ENCODE measurements around the gene TYW1. TPM values are rescaled to one million over a fixed set of nuclear protein-coding genes. Genes with fewer than 3 reads are reported as not detected.
"Not testable (repeated sequence)": the region's sequence is repeated elsewhere in the genome, so short reads cannot be mapped to it uniquely, and the experiment has no call there.

Gene TYW1
- total RNA-seq, 1 donor from 2014 or later, result 7.8 TPM

DNA sequence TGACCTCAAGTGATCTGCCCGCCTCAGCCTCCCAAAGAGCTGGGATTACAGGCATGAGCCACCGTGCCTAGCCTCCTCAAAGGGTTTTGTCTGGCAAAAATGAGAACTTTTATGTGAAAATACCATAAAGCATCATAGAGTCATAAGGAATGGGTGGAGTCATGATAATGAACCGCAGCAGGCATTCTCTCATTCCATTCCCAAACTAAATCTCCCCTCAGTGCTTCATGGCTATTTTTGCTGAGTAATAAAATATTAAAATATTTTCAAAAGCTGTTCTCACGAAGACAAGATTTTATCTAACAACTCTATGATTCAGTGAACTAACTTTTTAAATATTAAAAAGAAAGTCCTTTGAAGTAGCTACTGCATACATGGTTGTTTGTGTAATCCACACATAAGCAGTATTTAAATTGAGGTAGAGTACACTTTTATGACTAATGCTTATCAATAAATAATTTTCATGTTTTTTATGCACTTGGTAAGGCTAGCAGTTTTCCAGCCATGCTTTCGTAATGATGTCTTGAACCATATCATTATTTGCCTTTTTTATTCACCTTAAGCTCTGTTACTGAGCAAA, 195.6 kb downstream of the TYW1 start:
- ATAC-seq, result not testable (repeated sequence)

DNA sequence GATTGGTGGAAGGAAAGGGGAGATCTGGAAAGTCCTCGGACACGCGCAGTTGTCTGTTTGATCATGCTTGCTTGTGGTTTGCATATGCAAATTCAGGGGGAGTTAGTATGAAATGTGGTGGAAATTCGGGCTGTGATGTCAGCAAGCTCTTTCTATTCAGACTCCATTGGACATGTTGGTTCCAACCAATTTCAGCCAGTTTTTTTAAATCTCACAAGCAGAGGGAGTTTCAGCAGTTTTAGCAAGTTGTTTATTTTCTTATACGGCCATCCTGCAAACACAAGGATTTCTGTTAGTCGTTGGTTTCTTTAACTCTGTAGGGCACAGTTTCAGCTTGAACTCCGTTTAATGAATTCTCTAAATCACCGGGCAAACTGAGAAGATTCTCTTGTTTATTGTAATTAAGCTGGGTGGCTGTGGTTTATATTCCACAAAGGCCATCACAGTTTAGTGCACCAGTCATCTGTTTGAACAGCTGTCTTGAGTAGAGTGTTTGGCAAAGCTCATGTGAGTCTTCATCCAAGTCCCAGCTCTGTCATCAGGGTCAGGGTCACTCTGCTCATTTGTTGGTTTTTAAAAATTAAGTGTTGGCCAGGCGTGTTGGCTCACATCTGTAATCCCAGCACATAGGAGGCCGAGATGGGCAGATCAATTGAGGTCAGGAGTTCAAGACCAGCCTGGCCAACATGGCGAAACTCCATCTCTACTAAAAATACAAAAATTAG, 196.4 kb downstream of the TYW1 start:
- ATAC-seq, result not testable (repeated sequence)

DNA sequence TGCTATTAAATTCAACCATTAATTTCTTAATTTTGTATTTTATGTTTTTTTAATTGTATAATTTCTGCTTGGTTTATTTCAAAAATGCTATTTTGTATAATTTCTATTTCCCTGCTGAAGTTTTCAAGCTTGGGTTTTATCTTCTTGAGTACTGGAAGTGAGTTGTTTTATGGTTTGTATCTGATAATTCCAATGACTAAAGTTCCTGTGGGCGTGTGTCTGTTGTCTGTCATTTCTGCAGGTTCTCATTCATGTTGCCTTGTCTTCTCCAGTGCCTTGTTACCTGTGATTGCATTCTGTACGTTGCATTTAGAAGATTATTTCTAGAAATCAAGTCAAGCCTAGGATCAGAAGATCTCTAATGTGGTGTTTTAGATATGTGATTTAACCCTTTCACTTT, 199.5 kb downstream of the TYW1 start:
- not testable (repeated sequence) for ATAC-seq

DNA sequence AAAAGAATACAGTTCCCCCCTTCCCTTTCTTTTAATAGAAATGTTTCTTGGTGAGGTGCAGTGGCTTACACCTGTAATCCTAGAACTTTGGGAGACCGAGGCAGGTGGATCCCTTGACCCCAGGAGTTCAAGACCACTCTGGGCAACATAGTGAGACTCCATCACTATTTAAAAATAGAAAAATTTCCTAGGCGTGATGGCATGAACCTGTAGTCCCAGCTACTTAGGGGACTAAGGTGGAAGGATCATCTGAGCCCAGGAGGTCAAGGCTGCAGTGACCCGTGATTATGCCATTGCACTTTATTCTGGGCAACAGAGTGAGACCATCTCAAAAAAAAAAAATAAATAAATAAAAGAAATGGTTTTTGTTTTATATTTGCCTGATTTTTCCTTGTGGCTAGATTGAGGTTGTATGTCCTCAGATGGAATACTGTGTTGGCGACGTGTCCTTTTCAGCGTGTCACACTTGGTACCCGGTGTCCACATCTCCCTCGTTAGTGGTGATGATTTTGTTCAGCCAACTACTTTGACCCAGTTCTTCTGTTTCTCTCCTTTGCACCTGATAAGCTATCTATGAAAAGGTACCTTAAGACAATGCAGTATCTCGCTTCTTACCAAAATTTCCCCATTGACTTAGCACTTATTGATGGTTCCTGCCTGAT, 202.4 kb downstream of the TYW1 start:
- ATAC-seq, result not testable (repeated sequence)

DNA sequence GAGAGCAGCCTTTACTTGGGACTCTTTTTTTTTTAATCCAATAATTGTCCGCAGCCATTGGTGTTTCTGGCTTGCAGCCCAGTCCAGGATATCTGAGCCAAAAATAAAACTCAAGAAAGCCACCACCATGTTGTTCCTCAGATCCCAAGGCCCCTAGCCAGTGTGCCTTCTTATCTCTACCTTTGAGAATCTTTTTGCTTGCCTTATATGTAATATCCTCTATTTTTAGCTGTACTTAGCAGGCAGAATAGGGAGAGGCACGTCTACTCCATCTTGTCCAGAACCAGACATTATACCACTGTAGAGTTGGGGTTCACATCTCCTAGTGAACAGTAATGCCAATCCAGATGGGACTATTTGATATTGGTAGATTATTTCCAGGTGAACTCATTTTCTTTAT, 209.1 kb downstream of the TYW1 start:
- not testable (repeated sequence) for ATAC-seq

DNA sequence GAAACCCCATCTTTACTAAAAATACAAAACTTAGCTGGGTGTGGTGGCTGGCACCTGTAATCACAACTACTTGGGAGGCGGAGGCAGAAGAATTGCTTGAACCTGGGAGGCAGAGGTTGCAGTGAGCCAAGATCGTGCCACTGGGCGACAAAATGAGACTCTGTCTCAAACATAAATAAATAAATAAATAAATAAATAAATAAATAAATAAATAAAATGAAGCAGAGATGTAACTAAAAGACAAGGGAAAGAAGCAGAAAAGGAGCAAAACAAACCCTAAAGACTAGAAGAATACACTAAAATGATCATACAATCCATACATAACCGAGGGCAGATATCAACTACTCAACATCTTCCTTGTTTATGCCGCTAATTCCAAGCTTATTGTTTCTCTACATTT, 209.8 kb downstream of the TYW1 start:
- ATAC-seq, result no peak

DNA sequence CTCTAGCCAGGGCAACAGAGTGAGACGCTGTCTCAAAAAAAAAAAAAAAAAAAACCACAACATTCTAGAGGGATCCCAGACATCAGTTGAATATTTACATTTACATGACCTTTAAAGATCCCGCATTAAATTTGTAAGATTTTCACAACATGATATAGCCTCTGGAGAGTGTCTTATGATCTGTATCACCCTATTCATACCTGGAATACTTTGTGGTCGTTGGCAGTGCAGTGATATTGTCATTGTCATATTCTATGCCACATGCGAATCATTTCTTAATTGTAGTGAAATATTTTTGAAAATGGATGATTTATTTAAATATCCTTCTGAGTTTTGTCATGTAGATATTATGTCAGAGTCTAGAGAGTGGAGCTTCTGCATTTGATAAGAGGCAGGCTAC, 212.0 kb downstream of the TYW1 start:
- not testable (repeated sequence) for ATAC-seq

DNA sequence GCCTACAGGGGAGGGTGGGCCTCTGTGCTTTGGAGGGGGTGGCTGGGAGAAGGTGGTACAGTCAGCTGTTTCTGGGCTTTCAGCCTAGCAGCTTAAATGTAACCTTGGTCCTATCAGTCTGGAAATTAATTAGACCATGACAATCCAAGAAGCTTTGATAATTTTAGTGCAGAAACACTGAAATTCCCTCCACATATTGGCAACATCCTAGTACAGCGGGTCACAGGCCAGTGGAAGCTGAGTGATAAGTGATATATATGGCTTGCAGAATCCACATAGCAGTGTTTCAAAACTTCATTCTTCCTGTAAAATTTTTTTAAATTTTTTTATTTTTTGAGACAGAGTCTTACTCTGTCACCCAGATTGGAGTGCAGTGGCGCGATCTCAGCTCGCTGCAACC, 212.6 kb downstream of the TYW1 start:
- ATAC-seq, result no peak

DNA sequence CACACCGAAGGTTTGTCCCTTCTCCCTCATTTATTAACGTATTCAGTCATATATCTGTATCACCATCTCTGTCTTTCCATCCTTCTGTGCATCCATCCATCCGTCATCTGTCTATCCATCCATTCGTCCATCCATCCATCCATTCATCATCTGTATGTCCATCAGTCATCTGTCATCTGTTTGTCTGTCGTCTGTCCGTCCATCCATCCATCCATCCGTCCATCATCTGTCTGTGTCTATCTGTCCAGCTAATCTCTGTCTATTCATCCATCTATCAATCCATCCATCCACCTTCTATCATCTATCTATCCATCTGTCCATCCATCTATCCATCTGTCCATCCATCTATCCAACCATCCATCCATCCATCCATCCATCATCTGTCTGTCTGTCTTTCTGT, 213.9 kb downstream of the TYW1 start:
- no peak for ATAC-seq

DNA sequence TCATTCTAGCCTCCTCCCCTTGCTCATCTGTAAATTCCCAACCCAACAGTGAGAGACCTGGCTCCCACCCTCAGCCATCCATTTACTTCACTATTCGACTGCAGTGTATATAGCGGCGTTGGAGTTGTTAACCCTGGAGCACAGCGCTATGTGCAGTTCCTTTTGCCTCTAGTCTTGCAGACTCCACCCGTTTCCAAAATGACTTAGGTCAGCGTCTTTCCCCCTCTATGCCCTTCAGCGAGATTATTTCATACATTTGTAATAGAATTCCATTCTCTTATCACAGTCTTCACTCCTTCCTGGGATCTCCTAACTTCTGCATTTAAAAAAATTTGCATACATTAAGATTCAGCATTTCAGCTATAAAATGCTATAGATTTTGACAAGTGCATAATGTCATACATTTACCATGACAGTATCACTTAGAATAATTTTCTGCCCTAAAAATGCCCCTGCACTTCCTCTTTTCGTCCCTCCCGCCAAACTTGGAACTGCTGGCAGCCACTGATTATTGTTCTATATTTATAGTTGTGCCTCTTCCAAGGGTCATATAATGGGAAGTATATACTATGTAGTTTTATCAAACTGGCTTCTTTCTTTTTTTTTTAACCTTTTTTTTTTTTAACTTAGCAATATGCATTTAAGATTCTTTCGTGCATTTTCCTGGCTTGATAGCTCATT, 215.2 kb downstream of the TYW1 start:
- ATAC-seq, result not testable (repeated sequence)

DNA sequence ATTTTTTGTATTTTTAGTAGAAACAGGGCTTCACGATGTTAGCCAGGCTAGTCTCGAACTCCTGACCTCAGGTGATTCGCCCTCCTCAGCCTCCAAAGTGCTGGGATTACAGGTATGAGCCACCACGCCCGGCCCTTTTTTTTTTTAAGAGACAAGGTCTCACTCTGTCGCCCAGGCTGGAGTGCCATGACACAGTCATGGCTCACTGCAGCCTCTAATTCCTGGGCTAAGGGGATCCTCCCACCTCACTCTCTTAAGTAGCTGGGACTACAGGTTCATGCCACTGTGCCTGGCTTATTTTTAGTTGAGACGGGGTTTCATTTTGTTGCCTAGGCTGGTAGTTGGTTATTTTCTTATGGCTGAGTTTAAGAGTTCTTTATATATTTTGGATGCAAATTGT, 216.4 kb downstream of the TYW1 start:
- peak; percentile 81 for ATAC-seq

DNA sequence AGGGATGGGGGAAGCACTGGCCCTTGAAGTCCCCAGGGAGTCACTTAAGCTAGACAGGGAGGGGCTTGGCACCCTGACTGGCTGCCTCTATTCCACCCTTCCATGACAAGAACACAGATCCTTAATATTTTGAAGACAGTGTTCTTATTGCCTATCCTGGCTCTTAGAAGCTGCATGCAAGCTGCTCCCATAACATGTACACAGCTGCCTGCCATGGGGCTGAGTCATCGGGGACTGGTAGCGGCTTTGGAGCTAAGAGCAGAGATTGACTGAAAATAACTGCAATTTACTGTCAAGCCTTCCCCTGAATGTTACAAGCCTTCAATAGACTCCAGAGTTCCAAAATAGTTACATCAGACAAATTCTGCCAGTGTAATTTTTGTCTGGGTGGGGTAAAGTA, 226.9 kb downstream of the TYW1 start:
- peak; percentile 76 for ATAC-seq

DNA sequence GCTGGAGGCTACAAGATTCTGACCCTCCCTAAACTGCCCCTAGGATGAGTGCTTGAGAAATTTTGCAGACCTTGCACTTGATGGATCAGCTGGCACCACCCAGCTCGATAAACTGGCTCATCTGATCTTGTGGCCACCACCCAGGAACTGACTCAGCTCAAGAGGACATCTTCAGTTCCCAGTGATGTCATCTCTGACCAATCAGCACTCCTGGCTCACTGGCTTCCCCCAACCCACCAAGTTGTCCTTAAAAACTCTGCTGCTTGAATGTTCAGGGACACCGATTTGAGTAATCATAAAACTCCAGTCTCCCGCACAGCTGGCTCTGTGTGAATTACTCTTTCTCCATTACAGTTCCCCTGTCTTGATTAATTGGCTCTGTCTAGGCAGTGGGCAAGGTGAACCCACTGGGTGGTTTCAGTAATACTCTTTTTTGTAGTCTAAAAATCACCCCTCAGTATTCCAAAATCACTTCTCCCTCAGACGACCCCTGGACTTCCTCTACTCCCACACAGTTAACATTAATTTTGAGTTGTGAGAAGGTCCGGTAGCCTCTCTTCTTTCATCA, 229.8 kb downstream of the TYW1 start:
- ATAC-seq, result peak; percentile 46

DNA sequence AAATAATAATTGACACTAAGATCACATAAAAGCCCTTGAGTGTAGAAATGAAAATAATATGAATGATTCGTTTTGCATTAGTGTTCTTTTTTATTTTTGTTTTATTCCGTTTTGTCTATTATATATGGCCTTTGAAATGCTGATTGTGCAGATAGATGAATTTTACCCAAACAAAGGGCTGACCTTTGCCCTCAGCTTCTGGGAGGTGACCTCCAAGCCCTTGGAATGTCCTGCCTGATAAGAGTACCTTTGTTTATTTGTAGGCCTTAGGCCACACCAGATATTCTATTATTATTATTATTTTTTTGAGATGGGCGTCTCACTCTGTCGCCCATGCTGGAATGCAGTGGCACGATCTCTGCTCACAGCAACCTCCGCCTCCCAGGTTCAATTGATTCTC, 230.3 kb downstream of the TYW1 start:
- ATAC-seq, result not testable (repeated sequence)

DNA sequence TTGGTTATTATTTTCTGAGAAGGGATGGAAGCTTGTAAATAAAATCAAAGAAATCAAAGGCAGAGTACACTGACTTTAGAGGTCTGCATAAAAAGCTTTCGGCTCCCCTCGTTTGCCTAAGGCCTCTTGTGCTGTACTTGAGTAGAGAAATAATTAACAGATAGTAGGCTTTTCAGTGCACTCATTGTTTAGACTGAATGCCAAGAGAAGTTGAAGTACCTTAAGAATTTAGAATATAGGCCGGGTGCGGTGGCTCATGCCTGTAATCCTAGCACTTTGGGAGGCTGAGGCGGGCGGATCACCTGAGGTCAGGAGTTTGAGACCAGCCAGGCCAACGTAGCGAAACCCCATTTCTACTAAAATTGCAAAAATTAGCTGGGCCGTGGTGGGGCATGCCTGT, 232.4 kb downstream of the TYW1 start:
- not testable (repeated sequence) for ATAC-seq

DNA sequence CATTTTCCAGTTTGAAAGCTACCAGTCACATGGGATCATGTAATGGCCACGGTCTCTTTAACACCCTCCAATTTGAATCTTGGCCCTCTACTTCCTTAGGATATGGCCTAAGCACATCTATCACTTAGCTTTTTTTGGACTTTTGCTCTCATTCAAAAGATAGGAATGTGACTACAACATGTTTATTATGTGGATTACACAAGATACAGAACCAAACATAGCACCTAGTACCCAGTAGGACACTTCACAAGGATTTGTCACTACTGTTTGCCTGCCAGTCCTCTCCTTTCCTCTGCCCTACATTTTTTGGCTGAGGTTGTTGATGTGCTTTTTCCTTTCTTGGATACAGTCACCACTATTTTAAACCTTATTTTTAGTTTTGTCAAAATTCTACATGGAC, 233.4 kb downstream of the TYW1 start:
- not testable (repeated sequence) for ATAC-seq

DNA sequence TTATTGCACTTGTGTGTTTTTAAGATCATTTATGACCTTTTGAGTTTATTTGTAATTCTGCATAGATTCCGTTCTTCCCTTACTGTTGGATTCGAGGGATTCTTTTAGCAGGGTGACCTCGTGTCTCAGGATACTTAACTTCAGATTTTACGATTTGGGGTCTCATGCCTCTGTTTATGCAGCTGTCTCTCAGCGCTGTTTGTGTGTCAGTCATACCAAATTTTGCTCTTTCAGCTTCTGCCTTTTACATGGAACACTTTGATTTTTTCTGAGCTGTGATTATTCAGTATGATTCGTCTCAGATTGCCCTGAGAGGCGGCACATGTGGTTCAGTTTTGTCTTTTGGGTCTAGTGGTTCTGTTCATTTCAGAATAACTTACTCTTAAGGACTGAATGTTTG, 236.9 kb downstream of the TYW1 start:
- ATAC-seq, result not testable (repeated sequence)

DNA sequence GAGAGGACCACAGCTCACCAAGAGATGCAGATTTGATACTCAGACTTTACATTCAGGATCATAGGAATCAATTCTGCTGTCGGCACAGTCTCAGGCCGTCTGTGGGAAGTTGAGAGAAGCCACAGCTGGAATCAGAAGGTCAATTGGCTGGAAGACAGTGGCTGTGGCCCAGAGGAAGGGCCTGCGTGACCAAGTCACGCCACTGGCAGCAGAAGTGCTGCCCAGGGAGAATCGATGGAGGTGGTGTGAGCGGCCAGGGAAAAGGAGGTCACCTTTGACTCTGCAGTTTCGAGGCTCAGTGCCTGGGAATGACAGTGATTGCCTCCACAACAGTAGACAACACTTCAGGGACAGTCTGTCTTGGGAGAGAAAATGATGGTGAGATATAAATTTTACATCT, 239.6 kb downstream of the TYW1 start:
- ATAC-seq, result not testable (repeated sequence)

DNA sequence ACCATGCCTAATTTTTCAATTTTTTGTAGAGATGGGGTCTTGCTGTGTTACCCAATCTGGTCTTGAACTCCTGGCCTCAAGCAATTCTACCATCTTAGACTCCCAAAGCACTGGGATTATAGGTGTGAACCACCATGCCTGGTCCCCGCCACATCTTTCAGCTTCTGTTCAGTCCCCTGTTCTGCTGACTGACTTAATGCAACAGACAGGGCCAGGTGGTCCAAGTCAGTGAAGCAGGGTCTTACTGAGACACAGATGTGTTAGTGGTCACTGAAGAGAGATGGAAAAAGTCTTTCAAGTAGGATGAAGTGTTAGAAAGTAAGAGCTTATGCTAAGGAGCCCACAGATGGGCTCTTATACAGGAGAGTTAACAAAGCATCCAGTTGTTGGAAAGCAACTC, 246.2 kb downstream of the TYW1 start:
- not testable (repeated sequence) for ATAC-seq

DNA sequence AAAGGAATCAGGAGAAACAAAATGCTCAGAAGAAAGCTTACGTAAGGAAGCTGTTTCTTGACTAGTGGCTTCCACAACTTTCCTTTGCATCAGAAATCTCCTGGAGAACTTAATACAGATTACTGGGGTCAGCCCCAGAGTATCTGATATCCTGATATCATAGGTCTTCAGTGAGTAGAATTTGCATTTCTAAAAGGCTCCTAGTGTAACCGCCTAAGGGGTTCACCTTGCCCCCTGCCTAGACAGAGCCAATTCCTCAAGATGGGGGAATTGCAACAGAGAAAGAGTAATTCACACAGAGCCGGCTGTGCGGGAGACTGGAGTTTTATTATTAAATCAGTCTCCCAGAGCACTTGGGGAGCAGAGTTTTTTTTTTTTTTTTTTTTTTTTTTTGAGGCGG, 251.7 kb downstream of the TYW1 start:
- not testable (repeated sequence) for ATAC-seq

DNA sequence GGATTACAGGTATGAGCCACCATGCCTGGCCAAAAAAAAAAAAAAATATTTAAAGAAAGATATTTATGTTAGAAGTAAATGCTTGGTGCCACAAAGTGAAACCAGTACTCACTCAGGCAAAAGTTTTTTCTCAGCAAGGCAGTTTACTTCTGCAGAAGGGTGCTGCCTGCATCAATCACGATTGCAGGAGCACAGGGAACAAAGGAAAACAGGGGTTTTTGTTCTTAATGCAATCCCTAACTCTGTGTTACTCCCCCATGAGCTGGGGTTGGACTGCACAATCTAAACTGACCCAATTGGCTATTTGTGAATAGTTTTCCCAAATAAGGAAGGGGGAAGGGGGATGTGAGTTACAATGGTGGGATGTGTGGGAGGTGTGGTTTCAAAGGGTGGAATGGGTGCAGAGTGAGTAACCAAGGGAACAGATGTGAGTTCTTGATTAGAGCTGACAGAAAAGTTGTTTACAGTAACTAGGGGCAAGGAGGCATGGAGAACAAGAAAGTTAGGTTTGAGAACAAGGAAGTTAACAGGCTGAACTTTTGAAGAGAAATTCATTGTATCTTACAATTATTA, 255.4 kb downstream of the TYW1 start:
- ATAC-seq, result no peak

DNA sequence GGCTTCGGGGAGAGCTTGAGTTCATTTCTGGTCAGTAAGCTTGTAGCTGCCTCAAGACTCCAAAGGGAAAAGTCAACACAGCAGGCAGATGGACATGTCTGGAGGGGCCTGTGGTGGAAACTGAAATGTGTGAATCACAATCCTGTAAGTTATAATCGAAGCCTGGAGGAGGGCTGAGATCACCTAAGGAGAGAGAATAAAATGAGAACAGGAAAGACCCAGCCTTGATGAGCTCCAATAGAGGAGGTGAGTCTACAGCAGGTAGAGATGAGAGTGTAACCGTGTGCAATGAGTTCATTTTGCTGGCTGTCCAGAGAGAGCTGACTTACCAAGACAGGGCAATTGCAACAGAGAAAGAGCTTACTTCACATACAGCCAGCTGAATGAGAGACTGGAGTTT, 258.4 kb downstream of the TYW1 start:
- ATAC-seq, result not testable (repeated sequence)

DNA sequence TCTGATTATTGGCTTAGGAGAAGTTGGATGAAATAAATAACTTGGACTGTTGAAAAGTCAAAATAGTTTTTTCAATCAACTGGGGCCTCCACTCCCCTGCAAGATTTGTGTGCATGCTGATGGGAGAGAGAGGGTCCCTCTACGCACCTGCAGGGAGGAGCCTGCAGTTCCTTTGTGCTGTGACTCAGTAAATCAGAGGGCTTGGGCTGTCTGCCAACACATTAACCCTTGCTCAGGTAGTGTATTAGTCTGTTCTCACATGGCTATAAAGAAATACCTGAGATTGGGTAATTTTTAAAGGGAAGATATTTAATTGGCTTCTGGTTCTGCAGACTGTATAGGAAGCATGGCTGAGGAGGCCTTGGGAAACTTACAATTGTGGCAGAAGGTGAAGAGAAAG, 261.1 kb downstream of the TYW1 start:
- peak; percentile 33 for ATAC-seq
